ENCODE data around the gene GALNT1.

Gene GALNT1

GRCh38 chr18:35588122-35588521, 6.6 kb downstream of the GALNT1 start:
- H3K27me3 ChIP-seq (ENCODE audit: insufficient read depth, poor library complexity, severe bottlenecking), result no peaks in the 10 kb centered on the region
- H3K27ac ChIP-seq (ENCODE audit: poor library complexity, severe bottlenecking), result no peak overlapping the region
- H3K36me3 ChIP-seq (ENCODE audit: low read depth), result peaks cover 11% of the 10 kb centered on the region; the same call in 1 of the 2 replicates
- TF ChIP-seq CTCF (IDR thresholded peaks at IDR 0.05; ENCODE audit: poor library complexity, severe bottlenecking), result no peak
- ATAC-seq (ENCODE audit: low read depth) (no peak), DNase-seq (ENCODE audit: low spot score) (no peak)
- H3K4me1 ChIP-seq (ENCODE audit: insufficient read depth, poor library complexity, severe bottlenecking), result peaks cover 7% of the 10 kb centered on the region
- no peak overlapping the region for H3K4me3 ChIP-seq (ENCODE audit: severe bottlenecking)
- H3K9me3 ChIP-seq (ENCODE audit: severe bottlenecking), result peaks cover 8% of the 10 kb centered on the region

DNA sequence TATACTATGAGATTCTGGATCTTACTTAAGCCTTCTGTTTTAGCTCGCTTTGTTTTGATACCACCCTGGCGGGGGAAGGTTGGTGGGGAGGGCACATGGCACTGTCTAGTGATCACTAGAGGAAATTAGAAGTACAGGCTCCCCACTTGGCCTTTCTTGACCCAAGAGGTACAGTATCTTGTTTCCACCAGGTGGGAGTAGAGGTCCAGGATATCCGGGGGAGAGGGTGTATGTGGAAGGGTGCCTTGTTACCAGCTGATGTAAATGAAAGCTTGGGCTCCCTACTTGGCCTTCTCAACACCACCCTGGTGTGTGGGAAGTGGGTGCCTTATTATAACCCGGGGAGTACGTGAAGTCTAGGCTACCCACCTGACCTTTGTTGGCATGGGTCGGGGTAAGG, 7.5 kb downstream of the GALNT1 start:
- Histone ChIP-seq H3K27ac (ENCODE audit: poor library complexity, severe bottlenecking) (no peak overlapping the region), H3K27me3 (ENCODE audit: insufficient read depth, poor library complexity, severe bottlenecking) (no peaks in the 10 kb centered on the region), H3K9me3 (ENCODE audit: severe bottlenecking) (peaks cover 8% of the 10 kb centered on the region), H3K4me1 (ENCODE audit: insufficient read depth, poor library complexity, severe bottlenecking) (peaks cover 2% of the 10 kb centered on the region), H3K4me3 (ENCODE audit: severe bottlenecking) (no peak overlapping the region), H3K36me3 (ENCODE audit: low read depth) (peaks cover 7% of the 10 kb centered on the region; the same call in 1 of the 2 replicates)
- no peak for TF ChIP-seq CTCF (IDR thresholded peaks at IDR 0.05; ENCODE audit: poor library complexity, severe bottlenecking)
- DNase-seq (ENCODE audit: low spot score), result no peak
- ATAC-seq (ENCODE audit: low read depth), result no peak

- peaks cover 8% of the 10 kb centered on the region for H3K9me3 ChIP-seq (ENCODE audit: severe bottlenecking)
- no peak overlapping the region for H3K27ac ChIP-seq (ENCODE audit: poor library complexity, severe bottlenecking)
- no peak for TF ChIP-seq CTCF (IDR thresholded peaks at IDR 0.05; ENCODE audit: poor library complexity, severe bottlenecking)
- H3K4me3 ChIP-seq (ENCODE audit: severe bottlenecking), result no peak overlapping the region
- DNase-seq (ENCODE audit: low spot score) (no peak), ATAC-seq (ENCODE audit: low read depth) (no peak)
- peaks cover 3% of the 10 kb centered on the region; the same call in 1 of the 2 replicates for H3K36me3 ChIP-seq (ENCODE audit: low read depth)
- H3K27me3 ChIP-seq (ENCODE audit: insufficient read depth, poor library complexity, severe bottlenecking), result no peaks in the 10 kb centered on the region
- no peaks in the 10 kb centered on the region for H3K4me1 ChIP-seq (ENCODE audit: insufficient read depth, poor library complexity, severe bottlenecking)
Observed at GRCh38 chr18:35589546-35589945, 8.0 kb downstream of the GALNT1 start.

GRCh38 chr18:35590935-35591334, 9.4 kb downstream of the GALNT1 start:
- no peak for DNase-seq (ENCODE audit: low spot score)
- Histone ChIP-seq H3K36me3 (ENCODE audit: low read depth) (peaks cover 3% of the 10 kb centered on the region; the same call in 1 of the 2 replicates), H3K4me3 (ENCODE audit: severe bottlenecking) (no peak overlapping the region), H3K4me1 (ENCODE audit: insufficient read depth, poor library complexity, severe bottlenecking) (no peaks in the 10 kb centered on the region), H3K27me3 (ENCODE audit: insufficient read depth, poor library complexity, severe bottlenecking) (no peaks in the 10 kb centered on the region), H3K9me3 (ENCODE audit: severe bottlenecking) (peaks cover 8% of the 10 kb centered on the region), H3K27ac (ENCODE audit: poor library complexity, severe bottlenecking) (no peak overlapping the region)
- no peak for ATAC-seq (ENCODE audit: low read depth)
- no peak for TF ChIP-seq CTCF (IDR thresholded peaks at IDR 0.05; ENCODE audit: poor library complexity, severe bottlenecking)

DNA sequence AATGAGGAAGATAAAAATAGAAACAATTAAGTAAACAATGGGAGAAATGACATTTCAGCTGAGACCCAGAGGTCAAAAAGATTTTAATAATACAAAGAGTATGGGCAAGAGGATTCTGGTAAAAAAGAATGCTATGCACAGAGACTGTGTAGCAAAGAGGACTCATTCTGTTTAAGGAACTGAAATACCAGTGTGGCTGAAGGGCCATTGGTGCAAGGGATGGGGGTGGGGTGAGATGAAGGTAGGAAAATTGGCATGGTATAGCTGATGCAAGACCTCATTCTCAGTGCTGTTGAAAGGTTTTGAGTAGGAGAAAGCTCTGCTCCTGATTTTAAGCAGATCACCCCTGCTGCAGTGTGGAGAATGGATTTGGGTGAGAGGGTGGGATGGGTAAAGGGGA, 10.8 kb downstream of the GALNT1 start:
- TF ChIP-seq CTCF (IDR thresholded peaks at IDR 0.05; ENCODE audit: poor library complexity, severe bottlenecking), result no peak
- no peak overlapping the region for H3K27ac ChIP-seq (ENCODE audit: poor library complexity, severe bottlenecking)
- H3K4me3 ChIP-seq (ENCODE audit: severe bottlenecking), result no peak overlapping the region
- H3K4me1 ChIP-seq (ENCODE audit: insufficient read depth, poor library complexity, severe bottlenecking), result no peaks in the 10 kb centered on the region
- DNase-seq (ENCODE audit: low spot score) (no peak), ATAC-seq (ENCODE audit: low read depth) (no peak)
- H3K36me3 ChIP-seq (ENCODE audit: low read depth), result peaks cover 3% of the 10 kb centered on the region; the same call in 1 of the 2 replicates
- H3K9me3 ChIP-seq (ENCODE audit: severe bottlenecking), result peaks cover 3% of the 10 kb centered on the region
- H3K27me3 ChIP-seq (ENCODE audit: insufficient read depth, poor library complexity, severe bottlenecking), result no peaks in the 10 kb centered on the region

Measured in RWPE2 (cell line).